ENCODE results near the gene FLOT1.
A peak's percentile ranks its signal among the peaks of the same experiment; 100 is the strongest.

Gene FLOT1

GRCh38 chr6:30747902-30748769 lies 5.6 kb upstream of the FLOT1 start:
- no peak for DNase-seq (ENCODE audit: extremely low spot score)
- TF ChIP-seq SP1 (IDR thresholded peaks at IDR 0.05) (no peak), PKNOX1 (IDR thresholded peaks at IDR 0.05) (no peak), FOXA1 (IDR thresholded peaks at IDR 0.05) (no peak), SUZ12 (IDR thresholded peaks at IDR 0.05) (no peak), NFRKB (IDR thresholded peaks at IDR 0.05) (no peak), FOXK2 (IDR thresholded peaks at IDR 0.05) (no peak), ELF4 (IDR thresholded peaks at IDR 0.05) (no peak), ZNF384 (IDR thresholded peaks at IDR 0.05) (no peak), TARDBP (IDR thresholded peaks at IDR 0.05) (no peak), LEF1 (IDR thresholded peaks at IDR 0.05; ENCODE audit: borderline replicate concordance) (no peak), ARNT (IDR thresholded peaks at IDR 0.05) (no peak), CTBP1 (IDR thresholded peaks at IDR 0.05; ENCODE audit: borderline replicate concordance) (no peak), FOXM1 (IDR thresholded peaks at IDR 0.05; ENCODE audit: borderline replicate concordance) (no peak), HDGF (IDR thresholded peaks at IDR 0.05; ENCODE audit: borderline replicate concordance) (no peak), BHLHE40 (IDR thresholded peaks at IDR 0.05; ENCODE audit: borderline replicate concordance) (no peak), L3MBTL2 (conservative IDR thresholded peaks at IDR 0.05) (no peak)
- ChIA-PET POLR2A (interaction anchor here (1.4 kb wide), 1 partner anchor 16 kb away, joined by 4 read pairs; no protein-coding TSS in a partner anchor), CTCF (no interaction called here)

- ChIA-PET POLR2A (interaction anchor here (0.9 to 1.4 kb wide), 2 partner anchors 17 to 22 kb away, joined by 3 to 4 read pairs; no protein-coding TSS in a partner anchor), CTCF (interaction anchor here (1.2 to 1.3 kb wide), 2 partner anchors 8 to 25 kb away, joined by 5 to 10 read pairs; no protein-coding TSS in a partner anchor)
- DNase-seq (ENCODE audit: extremely low spot score): no peak
- TF ChIP-seq FOXM1 (IDR thresholded peaks at IDR 0.05; ENCODE audit: borderline replicate concordance): no peak
- TF ChIP-seq ELF4 (IDR thresholded peaks at IDR 0.05): no peak
- TF ChIP-seq PKNOX1 (IDR thresholded peaks at IDR 0.05): no peak
- TF ChIP-seq TARDBP (IDR thresholded peaks at IDR 0.05): no peak
- no peak for TF ChIP-seq BHLHE40 (IDR thresholded peaks at IDR 0.05; ENCODE audit: borderline replicate concordance)
- no peak for TF ChIP-seq L3MBTL2 (conservative IDR thresholded peaks at IDR 0.05)
- no peak for TF ChIP-seq FOXK2 (IDR thresholded peaks at IDR 0.05)
- TF ChIP-seq ARNT (IDR thresholded peaks at IDR 0.05): no peak
- no peak for TF ChIP-seq FOXA1 (IDR thresholded peaks at IDR 0.05)
- TF ChIP-seq HDGF (IDR thresholded peaks at IDR 0.05; ENCODE audit: borderline replicate concordance): no peak
Measured at GRCh38 chr6:30747300-30747687, 4.8 kb upstream of the FLOT1 start.

DNA sequence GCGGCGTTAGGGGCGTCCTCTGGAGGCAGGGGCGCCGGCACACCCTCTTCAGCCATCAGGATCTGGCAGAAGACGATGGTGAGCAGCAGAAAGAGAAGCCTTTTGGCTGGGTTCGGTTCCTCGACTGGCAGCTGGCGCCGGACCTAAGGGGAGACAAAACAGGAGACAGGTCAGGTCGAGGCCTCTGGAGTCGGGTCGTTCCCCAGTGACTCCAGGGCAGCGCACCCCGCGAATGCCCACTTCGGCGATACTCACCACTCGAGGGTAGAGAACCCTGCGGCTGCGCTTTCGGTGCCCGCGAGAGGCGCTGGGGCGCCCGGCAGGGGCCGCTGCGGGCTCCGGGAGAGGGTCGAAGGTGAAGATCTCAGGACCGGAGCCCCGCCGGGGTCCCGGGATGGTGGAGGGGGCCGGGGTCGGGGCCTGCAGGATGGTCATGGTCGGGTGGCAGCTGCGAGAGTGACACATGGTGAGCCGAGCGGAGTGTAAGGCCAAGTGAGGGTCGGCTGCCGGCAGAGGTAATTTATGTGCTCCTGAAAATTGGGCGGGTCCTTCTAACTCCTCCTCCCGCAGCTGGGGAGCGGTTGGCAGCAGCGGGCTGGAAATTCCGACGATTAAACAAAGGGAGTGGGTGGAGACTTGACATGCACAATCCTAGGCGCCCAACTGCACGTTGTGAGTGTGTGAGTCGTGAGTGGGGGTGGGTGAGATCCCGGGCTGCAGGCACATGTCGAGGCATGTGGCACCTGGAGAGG lies 1.7 kb upstream of the FLOT1 start, which contains the start of gene IER3:
Gene IER3, minus strand, starts transcription at position 494 of the 752 bp plus-strand sequence. Its CDS starts 29 bp downstream, at position 465.
- POLR2A ChIA-PET: interaction anchor here (0.7 to 2.4 kb wide), 6 partner anchors 8 to 658 kb away, joined by 3 to 8 read pairs (median 4); no protein-coding TSS in a partner anchor
- TF ChIP-seq L3MBTL2 (conservative IDR thresholded peaks at IDR 0.05) (peak; percentile 42; the same call in 1 of the 2 replicates), PKNOX1 (IDR thresholded peaks at IDR 0.05) (peak; percentile 97), ZNF384 (IDR thresholded peaks at IDR 0.05) (peak; percentile 93; the same call in 1 of the 2 replicates), ARNT (IDR thresholded peaks at IDR 0.05) (no peak), SP1 (IDR thresholded peaks at IDR 0.05) (no peak)
- CTCF ChIA-PET: interaction anchor here (0.6 to 1.0 kb wide), 2 partner anchors 27 to 78 kb away, joined by 3 read pairs; partner anchors contain the start of gene MDC1
- DNase-seq (ENCODE audit: extremely low spot score): peak; percentile 76

- peak; percentile 73 for TF ChIP-seq PKNOX1 (IDR thresholded peaks at IDR 0.05)
- 0 out of 2 replicates have a peak, but pooled peaks have one; percentile 21 for TF ChIP-seq L3MBTL2 (conservative IDR thresholded peaks at IDR 0.05)
- no peak for TF ChIP-seq FOXM1 (IDR thresholded peaks at IDR 0.05; ENCODE audit: borderline replicate concordance)
- CTCF ChIA-PET: interaction anchor here (1.0 kb wide), 1 partner anchor 79 kb away, joined by 3 read pairs; no protein-coding TSS in a partner anchor
- DNase-seq (ENCODE audit: extremely low spot score): peak; percentile 26
- POLR2A ChIA-PET: interaction anchor here (1.0 to 2.4 kb wide), 8 partner anchors 9 to 659 kb away, joined by 3 to 8 read pairs (median 4); partner anchors contain the start of genes DHX16, MRPS18B and TUBB
Measured at GRCh38 chr6:30743099-30744053, 889 bp upstream of the FLOT1 start.

All from HEK293T (cell line).